SIG-M5 (cell line): ENCODE data around the gene GTF3C4.

Experiments
- DNase-seq: peaks from one replicate; lab custom pipeline; 2025; lab: John Stamatoyannopoulos, UW

The GTF3C4 gene

DNA sequence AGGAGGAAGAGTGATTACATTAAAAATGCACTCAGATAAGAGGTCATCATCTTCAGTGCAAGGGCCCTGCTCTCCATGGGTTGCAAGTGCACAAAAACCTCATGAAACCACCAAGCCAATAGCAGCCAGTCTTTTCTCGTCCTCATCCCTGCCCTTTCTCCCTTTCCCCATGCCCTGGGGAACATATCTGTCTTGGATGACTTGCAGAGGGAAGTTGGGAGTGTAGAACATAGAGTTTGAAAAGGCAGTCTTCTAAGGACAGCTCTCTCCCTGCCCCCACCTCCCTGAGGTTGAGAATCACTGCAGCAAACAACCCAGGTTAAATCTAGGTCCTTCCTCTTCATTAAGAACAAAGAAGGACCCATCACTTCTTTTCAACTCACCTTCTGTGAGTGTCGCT lies 22.5 kb upstream of the GTF3C4 start:
- no peak for DNase-seq

DNA sequence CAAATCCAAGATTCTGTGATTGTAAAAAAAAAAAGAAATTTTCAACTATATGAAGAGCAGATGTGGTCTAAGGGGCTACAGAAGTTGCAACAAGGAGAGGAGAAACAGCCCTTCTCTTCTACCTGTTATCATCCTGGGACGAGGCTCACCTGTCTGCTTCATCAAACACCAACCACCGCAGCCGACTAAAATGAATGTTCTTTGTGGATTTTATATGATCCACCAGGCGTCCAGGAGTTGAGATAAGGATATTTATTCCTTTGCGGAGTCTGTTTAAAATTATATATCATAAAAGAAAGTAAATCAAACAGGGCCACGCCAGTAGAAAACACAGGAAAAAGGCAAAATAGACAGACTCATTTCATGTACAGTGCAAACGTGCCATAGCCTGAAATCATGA lies 22.0 kb upstream of the GTF3C4 start:
- DNase-seq: no peak

DNA sequence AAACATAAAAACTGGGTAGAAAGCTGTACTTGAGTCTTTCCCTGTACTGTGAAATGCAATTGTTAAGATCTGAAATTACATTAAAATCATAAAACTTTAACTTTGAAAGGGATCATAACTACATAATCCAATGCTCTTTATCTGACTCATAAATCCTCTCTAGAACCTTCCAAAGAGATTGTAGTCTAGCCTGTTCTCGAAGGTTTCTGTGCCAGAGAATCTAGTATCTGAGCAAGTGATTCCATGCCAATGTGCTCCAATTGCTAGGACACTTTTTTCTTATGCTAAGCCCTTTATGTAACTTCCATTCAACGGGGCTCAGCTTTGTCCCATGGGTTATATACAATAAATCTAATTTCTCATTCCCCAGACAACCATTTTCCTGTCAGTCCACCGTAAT lies 21.6 kb upstream of the GTF3C4 start:
- no peak for DNase-seq

DNA sequence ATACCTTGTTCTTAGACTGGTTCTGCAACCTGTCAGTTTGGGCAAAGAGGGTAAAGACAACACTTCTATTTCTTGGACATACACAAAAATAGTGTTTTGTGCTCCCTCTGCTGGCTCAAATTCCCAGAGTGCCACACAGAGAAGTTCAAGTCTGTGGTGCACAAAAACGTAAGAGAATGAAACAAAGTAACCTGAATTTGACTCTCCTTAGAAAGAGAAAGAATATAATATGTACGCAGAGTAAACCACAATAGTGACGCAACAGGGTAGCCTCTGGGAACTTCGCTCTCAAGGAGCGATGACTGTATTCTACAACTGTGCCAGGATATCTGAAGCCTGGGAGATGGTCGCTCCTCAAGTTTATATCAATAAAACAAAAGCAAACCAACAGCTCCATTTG lies 19.0 kb upstream of the GTF3C4 start:
- no peak for DNase-seq

DNA sequence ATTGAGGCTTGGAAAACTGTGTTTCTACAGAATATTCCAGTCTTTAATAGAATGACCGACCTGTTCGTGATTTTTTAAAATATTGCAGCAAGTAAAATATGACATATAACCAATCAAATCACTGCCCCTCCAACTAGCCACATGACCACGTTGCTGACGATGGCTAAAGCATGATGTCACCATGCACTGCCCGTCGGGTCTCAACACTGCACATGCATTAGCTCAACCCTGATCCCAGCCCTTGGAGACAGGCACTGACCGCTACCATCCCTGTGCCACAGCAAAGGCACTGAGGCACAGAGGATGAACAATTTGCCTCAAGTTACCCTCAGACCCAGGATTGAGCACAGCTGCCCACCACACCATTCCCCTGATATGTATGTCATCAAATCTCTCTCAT lies 14.0 kb upstream of the GTF3C4 start:
- DNase-seq: no peak

DNA sequence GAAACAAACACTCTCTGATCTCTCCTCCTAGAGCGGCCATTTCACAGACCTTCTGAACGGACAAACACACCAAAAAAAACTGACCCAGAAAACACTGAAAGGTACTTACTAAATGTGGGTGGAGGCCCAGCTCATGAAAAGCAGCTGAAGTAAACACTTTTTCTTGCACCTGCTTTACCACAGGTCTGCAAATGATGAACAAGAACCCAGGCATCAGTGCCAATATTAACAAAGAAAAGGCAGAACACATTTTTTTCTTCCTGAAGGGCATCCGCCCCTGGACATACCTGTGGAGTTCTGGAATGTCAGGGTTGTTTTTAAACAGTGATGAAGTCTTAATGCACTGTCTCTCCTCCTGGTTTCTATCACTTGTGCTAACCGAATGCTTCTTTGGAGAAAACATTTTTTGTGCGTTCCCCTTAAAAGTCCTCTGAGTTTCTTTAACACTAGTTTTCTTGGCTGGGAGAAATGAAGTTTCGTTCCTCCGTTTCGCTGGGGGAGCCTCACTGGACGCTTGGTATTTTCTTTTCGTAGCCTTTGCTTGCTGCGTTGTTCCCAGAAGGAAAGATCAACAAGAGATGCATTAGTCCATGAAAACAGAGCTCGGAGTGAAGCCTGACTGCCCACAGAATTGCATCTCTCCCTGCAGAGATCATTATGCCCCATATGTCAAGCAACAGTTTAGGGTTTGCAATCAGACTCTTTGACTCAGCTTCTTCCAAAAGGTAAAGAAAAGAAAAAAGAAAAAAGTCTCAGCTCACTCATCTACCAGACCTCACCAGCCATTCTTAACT lies 7.9 kb upstream of the GTF3C4 start:
- no peak for DNase-seq

DNA sequence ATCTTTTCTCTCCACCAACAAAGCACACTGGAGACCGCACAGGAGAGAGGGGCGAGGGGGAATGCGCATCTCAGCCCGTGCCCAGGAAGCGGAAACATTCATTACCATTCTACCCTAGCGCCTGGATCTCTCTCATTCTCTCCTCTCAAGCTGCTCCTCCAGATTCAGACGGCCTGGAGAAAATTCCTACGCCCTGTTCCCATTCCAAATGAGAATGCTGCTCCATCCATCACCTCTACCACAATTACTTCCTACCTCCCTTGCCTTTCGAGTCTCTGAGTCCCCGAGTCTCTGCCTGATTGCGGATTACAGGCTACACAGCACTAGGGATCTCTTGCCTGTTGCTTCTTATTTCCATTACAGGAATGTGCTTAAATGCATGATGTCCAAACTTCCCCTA lies 7.1 kb upstream of the GTF3C4 start:
- DNase-seq: no peak

DNA sequence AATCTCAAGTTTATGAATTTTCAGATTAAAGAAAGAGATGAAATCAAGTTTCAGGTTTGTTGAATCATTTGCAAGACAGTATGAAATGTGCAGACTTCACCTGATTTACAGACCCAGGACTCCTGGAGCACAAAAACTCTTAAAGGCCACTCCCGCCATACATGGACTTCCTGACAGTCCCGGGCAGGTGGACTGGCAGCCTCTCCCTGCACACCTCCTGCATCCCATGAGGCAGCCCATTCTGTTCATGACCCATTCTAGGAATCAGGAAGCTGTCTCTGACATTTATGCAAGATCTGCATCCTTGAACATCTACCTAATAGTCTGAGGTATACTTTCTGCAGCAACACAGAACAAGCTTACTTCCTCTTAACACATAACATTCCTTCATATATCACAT lies 6.4 kb upstream of the GTF3C4 start:
- DNase-seq: no peak

DNA sequence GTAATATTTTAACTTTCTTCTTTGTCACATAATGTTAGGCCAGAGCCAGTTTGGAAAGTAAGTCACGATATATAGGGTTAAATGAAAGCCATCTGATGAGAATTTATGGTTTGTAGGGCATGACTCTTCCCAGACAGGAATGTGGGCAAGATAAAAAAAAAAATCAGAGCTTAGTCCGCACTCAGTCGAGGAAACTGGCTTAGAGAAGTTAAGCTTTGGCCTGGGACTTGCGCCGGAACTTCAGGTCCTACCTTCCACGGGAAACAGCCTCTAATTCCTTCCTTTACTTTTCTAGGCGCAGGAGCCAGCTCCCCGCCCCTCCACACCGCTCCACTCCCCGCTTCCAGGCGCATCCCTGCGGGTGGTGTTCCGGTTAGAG lies 956 bp upstream of the GTF3C4 start:
- DNase-seq: no peak

DNA sequence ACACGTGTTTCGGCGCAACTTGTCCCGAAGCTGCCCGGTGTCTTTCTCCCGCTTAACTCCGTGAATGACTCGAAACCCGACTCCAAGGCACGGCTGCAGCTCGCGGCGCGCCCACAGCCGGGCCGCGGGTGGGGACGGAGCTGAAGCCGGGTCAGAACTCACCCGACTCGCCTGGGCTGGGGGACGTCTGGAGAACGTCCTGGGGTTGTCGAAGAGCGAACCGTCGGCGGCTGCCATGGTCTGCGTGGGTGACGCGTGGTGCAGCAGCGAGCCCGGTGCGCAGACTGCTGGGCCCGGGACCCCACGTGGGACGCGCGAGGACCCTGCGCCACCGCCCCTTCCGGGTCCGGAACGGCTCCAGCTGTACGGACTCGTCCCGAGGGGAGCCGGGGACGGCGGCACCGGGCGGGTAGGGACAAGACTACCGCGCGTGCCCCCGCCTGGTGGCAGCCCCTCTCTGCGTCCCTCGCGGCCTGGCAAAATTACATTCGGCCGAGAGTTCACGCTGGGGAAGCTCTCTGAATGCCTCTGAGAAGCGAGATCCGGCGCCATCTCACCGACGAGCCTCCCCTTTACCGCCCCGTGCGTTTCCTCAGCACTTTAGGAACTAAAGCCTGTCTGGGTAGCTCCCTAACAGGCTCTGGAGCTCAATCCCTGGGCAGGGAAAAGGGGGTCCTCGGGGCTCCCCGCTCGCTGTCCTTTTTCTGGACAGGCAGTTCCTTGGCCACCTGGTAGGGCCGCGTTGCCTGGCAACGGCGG lies 387 bp upstream of the GTF3C4 start, which contains the start of gene DDX31:
TSS of gene DDX31 (minus strand) at position 286 of the 759 bp plus-strand sequence. CDS start at position 237, 49 bp downstream.
- no peak for DNase-seq

DNA sequence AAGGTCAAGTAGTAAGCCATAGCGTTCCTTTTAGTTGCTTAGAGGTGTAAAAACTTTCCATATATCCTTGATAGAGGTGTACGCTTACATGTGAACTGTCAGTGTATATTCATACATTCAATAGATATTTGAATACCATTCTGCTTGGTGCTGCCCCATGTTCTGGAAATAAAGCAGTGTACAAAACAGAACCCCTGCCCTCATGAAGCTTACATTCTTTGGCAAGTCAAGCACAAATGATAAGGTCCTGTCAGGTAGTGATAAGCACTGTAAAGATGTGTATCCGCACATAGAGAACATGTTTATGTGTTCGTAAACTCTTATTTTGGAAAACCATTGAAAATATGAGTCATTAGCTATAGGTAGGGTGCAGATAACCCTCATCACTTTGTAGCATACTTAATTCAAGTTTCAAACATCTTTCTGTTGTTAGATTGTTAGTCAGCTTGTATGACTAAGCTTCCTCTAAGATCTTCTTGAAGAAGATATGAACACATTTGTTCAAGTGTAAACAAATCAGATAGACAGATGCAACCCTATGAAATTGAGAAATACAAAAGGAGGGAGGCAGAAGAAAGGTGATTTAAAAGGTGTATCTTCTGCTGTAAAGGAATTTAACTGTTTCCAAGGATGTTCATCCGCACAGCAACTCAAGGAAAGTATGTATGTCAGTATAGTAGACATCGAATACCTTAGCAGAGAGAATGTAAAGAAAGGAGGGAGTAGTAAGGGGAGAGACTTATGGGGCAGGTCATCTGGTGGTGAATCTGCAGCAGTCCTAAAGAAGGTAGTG lies 1.6 kb downstream of the GTF3C4 start:
- DNase-seq: no peak

DNA sequence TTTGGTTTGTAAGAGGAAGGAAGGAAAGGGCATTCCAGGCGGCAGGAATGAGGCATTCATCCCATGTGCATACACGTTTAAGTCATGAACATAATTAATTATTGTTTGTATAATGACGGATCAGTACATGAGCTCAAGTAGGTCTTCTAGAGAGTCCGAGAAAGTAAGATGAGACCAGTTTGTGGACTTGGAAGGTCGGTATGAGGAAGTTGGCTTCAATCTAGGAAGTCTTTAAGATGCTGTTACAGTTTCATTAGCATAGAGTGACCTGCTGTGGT lies 2.1 kb downstream of the GTF3C4 start:
- DNase-seq: no peak

DNA sequence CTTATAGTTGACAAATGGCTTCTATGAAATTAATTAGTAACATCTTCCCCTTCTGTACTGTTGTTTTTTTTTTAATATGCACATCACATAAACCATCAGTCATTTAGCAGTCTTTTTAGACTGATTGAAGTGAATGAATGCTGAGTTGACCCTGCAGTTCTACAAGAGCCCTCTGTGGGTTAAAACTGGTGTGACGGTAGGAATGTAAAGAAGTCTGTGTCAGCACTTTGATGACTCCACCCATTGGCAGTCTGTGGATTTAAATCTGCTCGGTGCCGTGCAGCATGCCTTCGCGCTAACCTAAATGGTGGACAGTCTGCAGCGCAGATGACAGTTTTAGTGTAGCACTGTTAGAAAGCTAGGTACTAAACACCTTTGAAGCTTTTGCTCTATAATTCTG lies 3.1 kb downstream of the GTF3C4 start:
- no peak for DNase-seq

DNA sequence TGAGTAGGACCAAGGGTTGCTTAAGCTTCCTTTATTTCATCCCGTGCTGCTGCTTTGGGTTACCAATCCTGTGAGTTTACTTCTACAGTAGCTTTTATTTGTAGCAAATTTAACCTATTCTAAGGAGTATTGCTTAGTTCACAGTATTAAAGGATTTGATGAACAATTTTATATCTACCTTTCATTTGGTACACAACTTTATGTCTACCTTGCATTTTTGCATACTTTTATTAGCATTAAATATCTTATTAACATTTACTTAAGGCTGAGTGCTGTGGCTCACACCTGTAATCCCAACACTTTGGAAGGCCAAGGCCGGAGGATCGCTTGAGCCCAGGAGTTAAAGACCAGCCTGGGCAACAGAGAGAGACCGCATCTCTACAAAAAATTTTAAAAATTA lies 4.2 kb downstream of the GTF3C4 start:
- no peak for DNase-seq

DNA sequence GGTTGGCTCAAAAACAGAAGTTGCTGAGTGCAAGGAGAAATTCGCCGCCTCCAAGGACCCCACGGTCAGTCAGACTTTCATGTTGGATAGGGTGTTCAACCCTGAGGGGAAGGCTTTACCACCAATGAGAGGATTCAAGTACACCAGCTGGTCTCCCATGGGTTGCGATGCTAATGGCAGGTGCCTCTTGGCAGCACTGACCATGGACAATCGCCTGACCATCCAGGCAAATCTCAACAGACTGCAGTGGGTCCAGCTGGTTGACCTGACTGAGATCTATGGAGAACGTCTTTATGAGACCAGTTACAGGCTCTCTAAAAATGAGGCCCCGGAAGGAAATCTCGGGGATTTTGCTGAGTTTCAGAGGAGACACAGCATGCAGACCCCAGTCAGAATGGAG lies 7.7 kb downstream of the GTF3C4 start:
- DNase-seq: no peak

DNA sequence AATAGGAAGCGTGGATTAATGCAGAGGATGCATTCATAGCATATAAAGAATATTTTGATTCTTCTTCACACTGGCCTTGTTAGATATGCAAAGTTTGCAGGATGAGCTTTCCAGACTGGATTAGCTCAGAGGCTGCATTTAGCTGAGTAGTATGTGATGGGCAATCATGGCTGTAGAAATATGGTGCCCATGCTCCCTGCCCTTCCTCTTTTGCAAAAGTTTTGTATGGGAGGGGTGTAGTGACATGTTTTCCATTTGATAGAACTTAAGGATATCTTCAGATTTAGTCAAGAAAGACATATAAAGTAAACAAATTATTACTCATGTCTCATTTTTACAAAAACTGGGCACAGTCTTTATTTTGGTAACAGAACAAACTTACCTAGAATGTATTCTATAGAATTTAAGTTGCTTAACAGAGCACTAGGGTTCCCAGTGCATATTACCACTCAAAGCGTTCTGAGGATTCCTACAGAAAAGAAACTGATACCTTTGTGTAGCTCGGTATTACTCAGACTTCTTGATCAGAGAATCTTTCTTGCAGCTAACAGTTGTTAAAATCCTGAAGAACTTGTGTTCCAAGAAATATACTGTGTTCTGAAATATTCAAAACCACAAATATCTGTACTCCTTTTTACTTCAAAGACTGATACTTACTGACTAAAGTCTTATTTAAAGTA lies 9.8 kb downstream of the GTF3C4 start:
- no peak for DNase-seq

DNA sequence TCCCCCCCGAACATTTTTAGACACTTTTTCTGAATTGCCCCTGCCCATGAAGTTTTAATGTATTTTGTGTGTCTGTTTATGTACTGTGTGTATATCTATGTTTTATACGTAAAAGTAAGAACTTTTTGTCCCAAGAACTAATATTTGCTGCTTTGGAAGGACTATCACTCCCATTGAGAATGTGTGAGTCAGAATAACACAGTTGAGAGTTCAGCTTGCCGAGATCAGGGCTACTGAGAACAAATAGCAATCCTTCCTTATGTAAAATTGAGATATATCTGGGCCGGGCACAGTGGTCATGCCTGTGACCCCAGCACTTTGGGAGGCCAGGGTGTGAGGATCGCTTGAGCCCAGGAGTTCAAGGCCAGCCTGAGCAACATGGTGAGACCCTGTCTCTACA lies 11.3 kb downstream of the GTF3C4 start:
- DNase-seq: no peak

DNA sequence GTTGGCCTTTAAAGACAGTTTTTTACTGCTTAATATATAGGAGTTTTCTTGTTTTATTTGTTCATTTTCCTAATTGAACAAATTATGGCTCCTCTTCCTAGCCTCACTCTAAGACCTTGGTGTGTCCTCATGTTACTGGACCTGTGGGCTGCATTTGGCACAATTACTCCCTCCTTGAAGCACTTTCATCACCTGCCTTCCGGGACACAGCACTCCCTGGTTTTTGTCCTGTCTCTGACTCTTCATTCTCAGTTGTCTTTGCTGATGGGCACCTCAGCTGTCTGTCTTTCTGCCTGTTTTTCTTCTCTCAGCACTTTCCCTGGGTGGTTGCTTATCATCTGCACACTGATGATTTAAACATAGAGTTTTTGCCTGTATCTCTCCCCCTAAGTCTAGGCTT lies 13.6 kb downstream of the GTF3C4 start:
- no peak for DNase-seq

DNA sequence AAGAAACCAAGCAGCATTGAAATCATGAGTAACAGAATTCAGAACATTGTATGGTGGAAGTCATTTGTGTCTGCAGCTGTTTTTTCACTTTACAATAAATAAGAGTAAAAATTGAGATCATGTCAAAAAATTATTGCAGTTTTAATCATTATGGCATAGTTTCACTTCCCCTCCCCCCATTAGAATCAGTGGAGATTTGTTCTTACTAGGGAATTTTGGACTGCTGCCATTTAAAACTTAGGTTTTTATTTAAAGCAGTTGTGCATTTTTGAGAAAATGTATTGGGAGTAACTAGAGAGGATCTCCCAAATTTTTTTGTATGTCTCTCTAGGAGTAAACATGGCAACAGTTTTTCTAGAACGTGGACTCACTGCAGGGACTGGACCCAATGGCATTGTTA lies 20.4 kb downstream of the GTF3C4 start:
- no peak for DNase-seq

DNA sequence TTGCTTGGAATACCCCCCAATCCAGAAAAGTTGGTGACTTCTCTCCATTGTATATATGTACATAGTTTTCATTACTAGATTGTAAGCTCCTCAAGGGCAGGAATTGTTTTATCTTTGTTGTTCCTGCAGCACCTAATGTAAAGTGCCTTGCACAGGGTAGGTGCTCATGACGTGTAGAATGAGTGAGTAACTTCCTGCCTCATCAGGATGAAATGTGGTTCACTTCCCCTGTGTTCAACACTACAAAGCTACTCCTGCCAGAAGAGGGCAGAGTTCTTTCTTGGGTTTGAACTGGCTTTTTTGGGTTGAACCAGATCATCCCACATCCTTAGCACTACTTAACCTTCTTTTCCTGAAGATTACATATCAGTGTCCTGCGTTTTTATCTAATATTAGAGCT lies 23.9 kb downstream of the GTF3C4 start:
- no peak for DNase-seq

DNA sequence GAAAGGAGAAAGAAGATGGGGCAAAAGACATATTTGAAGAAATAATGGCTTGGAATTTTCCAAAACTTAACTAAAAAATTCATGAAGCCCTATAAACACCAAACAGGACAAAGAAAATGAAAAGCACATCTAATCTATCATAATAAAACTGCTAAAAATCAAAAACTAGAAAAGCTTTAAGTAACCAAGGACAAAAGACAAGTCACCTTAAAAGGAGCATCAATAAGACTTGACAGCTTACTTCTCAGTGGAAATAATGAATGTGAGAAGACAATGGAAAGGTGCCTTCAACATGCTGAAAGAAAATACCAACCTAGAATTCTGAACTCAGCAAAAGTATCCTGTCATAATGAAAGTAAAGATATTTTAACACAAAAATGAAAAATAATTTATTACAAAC lies 27.0 kb downstream of the GTF3C4 start:
- DNase-seq: no peak

DNA sequence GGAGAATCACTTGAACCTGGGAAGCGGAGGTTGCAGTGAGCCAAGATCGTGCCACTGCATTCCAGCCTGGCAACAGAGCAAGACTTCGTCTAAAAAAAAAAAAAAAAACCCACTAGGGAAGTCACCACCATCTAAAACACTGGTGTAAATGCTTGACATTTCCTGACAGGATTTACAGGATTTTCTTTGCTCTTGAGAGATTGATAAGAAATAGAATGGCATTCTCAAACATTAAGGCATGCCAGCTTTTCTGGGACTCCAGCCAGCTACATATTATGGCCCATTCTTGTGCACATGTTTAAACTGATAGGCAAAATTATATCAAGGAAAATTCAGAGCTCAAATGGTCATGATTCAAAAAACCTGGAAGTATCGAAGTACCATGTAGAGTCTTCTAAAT lies 28.7 kb downstream of the GTF3C4 start:
- DNase-seq: no peak

DNA sequence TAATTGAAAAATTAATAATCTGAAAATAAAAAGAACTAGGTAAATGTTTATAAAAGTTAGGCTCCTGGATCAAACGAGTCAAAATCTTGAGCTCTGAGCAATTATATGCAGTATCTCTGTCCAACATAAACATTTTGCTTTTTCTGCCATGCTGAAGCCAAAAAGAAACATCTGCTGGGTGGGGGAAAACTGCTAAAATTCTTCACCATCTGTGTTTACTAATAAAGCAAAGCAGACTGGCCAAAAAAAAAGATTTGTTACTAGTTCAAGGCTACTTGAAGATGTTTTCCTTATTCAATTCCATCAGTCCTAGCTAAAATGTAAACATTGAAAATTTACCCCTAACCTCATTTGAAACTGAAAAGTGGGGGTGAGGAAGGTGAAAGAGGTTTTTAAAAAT lies 29.7 kb downstream of the GTF3C4 start:
- no peak for DNase-seq
